T-cell (primary cell): ENCODE results near the gene FAM227B. TPM values are rescaled to one million over a fixed set of nuclear protein-coding genes. Genes with fewer than 3 reads are reported as not detected.

Experiments
- ATAC-seq, 4 experiments: fragments of 200-7000 bp in 3 of 4; fragments of 150-1000 bp in 1 of 4; cut with Tn5 transposase; replicated peaks in 1 of 4; 1 replicate in 3 of 4; 2 replicates in 1 of 4; pipeline ENCODE4 v1.10.0; 2021; ENCODE audit warnings: moderate library complexity in 3 of 4, mild to moderate bottlenecking in 2 of 4, moderate number of reproducible peaks in 1 of 4
- CTCF ChIA-PET, 2 donors: fragments of 300-600 bp; sonication (Branson Sonifier 250); formaldehyde crosslinking; loops; one replicate each; lab custom pipeline; 2022; ENCODE audit warnings: antibody characterized with exemption in 2 of 2; lab: Charles Lee
- POLR2A ChIA-PET, 2 donors: fragments of 300-600 bp; sonication (Branson Sonifier 250); formaldehyde crosslinking; loops; one replicate each; lab custom pipeline; 2022; ENCODE audit warnings: antibody characterized with exemption in 2 of 2; lab: Charles Lee
- DNase-seq, 35 experiments: peaks; one replicate each; pipeline versions ENCODE4 v3.0.0 to v3.0.0-alpha.2; 2013 to 2023
- H3K27ac ChIP-seq: one replicate; pipeline ENCODE4 v1.5.1; 2013; ENCODE audit warnings: low read length
- H3K27me3 ChIP-seq, 2 experiments: replicated peaks in 1 of 2; 1 replicate in 1 of 2; 2 replicates in 1 of 2; pipeline versions ENCODE4 v1.6.1 to v1.7.0; 2013; ENCODE audit warnings: low read length in 1 of 2, mixed read lengths in 1 of 2; ENCODE audit not compliant: control insufficient read depth in 2 of 2, insufficient read depth in 2 of 2; ENCODE audit errors: extremely low read depth in 1 of 2
- H3K36me3 ChIP-seq, 2 donors: 1 replicate in 1 of 2; 2 replicates in 1 of 2; pipeline versions ENCODE4 v1.6.1 to v1.7.0; 2013; ENCODE audit warnings: low read length in 1 of 2; ENCODE audit not compliant: control insufficient read depth in 2 of 2, insufficient read depth in 1 of 2; ENCODE audit errors: extremely low read depth in 1 of 2
- H3K4me1 ChIP-seq, 2 experiments: 1 replicate in 1 of 2; 2 replicates in 1 of 2; pipeline versions ENCODE4 v1.6.1 to v1.7.0; 2013; ENCODE audit warnings: low read length in 2 of 2, mixed read lengths in 1 of 2; ENCODE audit not compliant: insufficient read depth in 2 of 2, control insufficient read depth in 1 of 2; ENCODE audit errors: extremely low read depth in 1 of 2
- H3K4me3 ChIP-seq, 2 donors: 1 replicate in 1 of 2; 2 replicates in 1 of 2; pipeline versions ENCODE4 v1.5.1 to v1.7.0; 2013; ENCODE audit warnings: mild to moderate bottlenecking in 2 of 2, low read length in 1 of 2, moderate library complexity in 1 of 2; ENCODE audit not compliant: control insufficient read depth in 1 of 2; ENCODE audit errors: extremely low read depth in 1 of 2
- H3K9me3 ChIP-seq: 2 replicates; pipeline ENCODE4 v1.7.0; 2013
- H3K27ac Mint-ChIP-seq, 2 donors: one replicate each; pipeline ENCODE4 v1.8.0; 2020 to 2021; ENCODE audit warnings: mild to moderate bottlenecking in 2 of 2, mixed read lengths in 2 of 2
- H3K27me3 Mint-ChIP-seq, 2 donors: one replicate each; pipeline ENCODE4 v1.8.0; 2021 to 2022; ENCODE audit warnings: mixed read lengths in 2 of 2
- H3K36me3 Mint-ChIP-seq: one replicate; pipeline ENCODE4 v1.8.0; 2021; ENCODE audit warnings: mixed read lengths
- H3K4me1 Mint-ChIP-seq, 3 donors: one replicate each; pipeline ENCODE4 v1.8.0; 2020 to 2022; ENCODE audit warnings: mixed read lengths in 3 of 3, mild to moderate bottlenecking in 1 of 3
- H3K4me3 Mint-ChIP-seq, 3 donors: one replicate each; pipeline ENCODE4 v1.8.0; 2020 to 2022; ENCODE audit warnings: mild to moderate bottlenecking in 3 of 3, mixed read lengths in 3 of 3, moderate library complexity in 3 of 3
- H3K9me3 Mint-ChIP-seq, 3 donors: one replicate each; pipeline ENCODE4 v1.8.0; 2020 to 2022; ENCODE audit warnings: mixed read lengths in 3 of 3
- WGBS: methylation state at CpG from one replicate; pipeline ENCODE4 v1.1.5; 2013; ENCODE audit warnings: missing lambda C conversion rate; ENCODE audit not compliant: insufficient coverage; 5-methylcytosine and 5-hydroxymethylcytosine counted together
- total RNA-seq, 35 experiments: library from RNA in 6 of 35; stranded (reverse) in 6 of 35; fragments of 120-200 nt in 1 of 35; gene quantifications; one replicate each; pipeline versions ENCODE4 v1.2.1 to v1.2.4 and lab custom pipeline; 2013 to 2026

The FAM227B gene
- total RNA-seq, 5 donors from 2014 or later (not counting 1 experiment from before 2014, with no cell fraction given), result 4.7 to 11.2 (median 8.0) TPM

DNA sequence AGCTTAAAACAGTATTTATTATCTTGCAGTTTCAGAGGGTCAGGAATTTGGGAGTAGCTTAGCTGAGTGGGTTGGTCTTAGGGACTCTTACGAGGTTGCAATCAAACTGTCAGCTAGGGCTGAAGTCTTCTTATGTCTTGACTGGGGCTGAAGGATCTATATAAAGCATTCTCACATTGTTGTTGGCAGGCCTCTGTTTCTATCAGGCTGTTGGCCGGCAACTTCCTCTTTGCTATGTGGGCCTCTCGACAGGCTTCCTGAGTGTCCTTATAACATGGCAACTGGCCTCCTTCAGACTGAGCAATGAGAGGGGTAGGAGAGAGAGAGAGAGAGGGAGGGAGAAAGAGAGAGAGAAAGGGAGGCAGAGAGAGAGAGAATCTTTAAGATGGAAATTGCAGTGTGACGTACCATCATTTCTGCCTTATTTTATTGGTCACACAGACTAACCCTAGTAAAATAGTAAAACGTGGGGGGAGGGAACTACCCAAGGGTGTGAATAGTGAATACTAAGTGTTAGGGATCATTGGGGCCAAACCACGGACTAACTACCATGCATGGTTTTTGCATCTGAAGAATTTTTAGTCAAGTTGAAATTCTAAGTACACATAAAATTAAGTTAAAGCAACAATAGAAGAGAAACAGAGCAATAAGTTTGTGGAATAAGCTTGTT, 181.5 kb downstream of the FAM227B start:
- no peaks in the 10 kb centered on the region for H3K36me3 Mint-ChIP-seq
- Histone ChIP-seq H3K4me3 (no peak overlapping the region), H3K27me3 (no peaks in the 10 kb centered on the region), H3K9me3 (no peaks in the 10 kb centered on the region), H3K27ac (no peak overlapping the region), H3K36me3 (no peaks in the 10 kb centered on the region), H3K4me1 (no peaks in the 10 kb centered on the region)
- 56% methylated on average over 2 of the region's 6 CpGs for WGBS
- ATAC-seq (no peak), DNase-seq (no peak)
- POLR2A ChIA-PET, result no interaction called here
- CTCF ChIA-PET, result no interaction called here
- no peak overlapping the region for H3K4me3 Mint-ChIP-seq
- H3K27me3 Mint-ChIP-seq, result peaks cover 2 to 6% of the 10 kb centered on the region in 2 donors
- H3K4me1 Mint-ChIP-seq, result peaks cover 0 to 12% (median 0%) of the 10 kb centered on the region in 3 donors
- no peak overlapping the region for H3K27ac Mint-ChIP-seq
- no peaks in the 10 kb centered on the region for H3K9me3 Mint-ChIP-seq

DNA sequence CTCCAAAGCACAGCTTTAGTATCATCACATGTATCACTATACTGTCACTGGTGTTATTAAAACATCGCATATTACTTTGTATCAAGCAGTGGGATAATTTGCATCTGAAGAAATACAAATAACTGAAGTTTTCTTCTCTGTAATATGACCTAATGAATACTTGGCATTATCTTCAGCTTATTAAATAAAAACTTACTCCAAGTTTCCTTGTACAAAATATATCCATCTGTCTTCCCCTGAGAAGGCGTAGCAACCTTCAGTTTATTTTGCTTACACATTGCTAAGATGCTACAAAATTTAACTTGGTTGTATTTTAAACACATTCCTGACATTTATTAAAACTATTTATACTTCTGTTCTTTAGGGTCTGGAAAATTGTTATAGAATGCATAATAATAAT, 183.9 kb downstream of the FAM227B start:
- Mint-ChIP-seq H3K27me3 (peaks cover 6% of the 10 kb centered on the region in 2 donors), H3K36me3 (no peaks in the 10 kb centered on the region), H3K4me1 (peaks cover 0 to 12% (median 0%) of the 10 kb centered on the region in 3 donors), H3K9me3 (no peaks in the 10 kb centered on the region), H3K27ac (no peak overlapping the region), H3K4me3 (no peak overlapping the region)
- CTCF ChIA-PET, result no interaction called here
- no CpG with 5 or more reads among the region's 2 CpGs for WGBS
- Histone ChIP-seq H3K4me1 (no peaks in the 10 kb centered on the region), H3K4me3 (no peak overlapping the region), H3K36me3 (no peaks in the 10 kb centered on the region), H3K27ac (no peak overlapping the region), H3K9me3 (no peaks in the 10 kb centered on the region), H3K27me3 (no peaks in the 10 kb centered on the region)
- DNase-seq (no peak), ATAC-seq (no peak)
- POLR2A ChIA-PET, result no interaction called here

DNA sequence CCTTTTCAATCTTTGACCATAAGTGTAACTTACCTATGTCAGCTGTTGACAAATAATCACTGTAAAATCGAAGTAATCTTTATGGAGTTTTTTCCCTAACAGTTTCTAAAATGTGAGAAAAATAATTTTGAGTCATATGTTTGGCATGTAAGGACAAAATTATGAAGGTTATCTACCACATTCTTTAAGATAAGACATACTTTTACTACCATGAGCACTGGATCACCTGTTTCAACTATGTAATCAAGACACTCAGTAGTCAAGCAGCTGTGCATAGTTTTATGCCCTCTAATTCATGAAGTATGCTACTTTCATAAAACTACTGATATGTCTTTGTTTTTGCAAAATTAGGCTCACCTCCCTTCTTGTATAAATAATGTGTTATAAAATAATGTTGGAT, 185.4 kb downstream of the FAM227B start:
- Histone ChIP-seq H3K36me3 (no peaks in the 10 kb centered on the region), H3K27me3 (no peaks in the 10 kb centered on the region), H3K4me1 (no peaks in the 10 kb centered on the region), H3K4me3 (no peak overlapping the region), H3K9me3 (no peaks in the 10 kb centered on the region), H3K27ac (no peak overlapping the region)
- no peak for DNase-seq
- no peak for ATAC-seq
- no CpG with 5 or more reads among the region's 1 CpG for WGBS
- CTCF ChIA-PET, result no interaction called here
- Mint-ChIP-seq H3K4me3 (no peak overlapping the region), H3K36me3 (no peaks in the 10 kb centered on the region), H3K27me3 (peaks cover 6% of the 10 kb centered on the region in 2 donors), H3K9me3 (no peaks in the 10 kb centered on the region), H3K4me1 (peaks cover 0 to 12% (median 0%) of the 10 kb centered on the region in 3 donors), H3K27ac (no peak overlapping the region)
- POLR2A ChIA-PET, result no interaction called here

DNA sequence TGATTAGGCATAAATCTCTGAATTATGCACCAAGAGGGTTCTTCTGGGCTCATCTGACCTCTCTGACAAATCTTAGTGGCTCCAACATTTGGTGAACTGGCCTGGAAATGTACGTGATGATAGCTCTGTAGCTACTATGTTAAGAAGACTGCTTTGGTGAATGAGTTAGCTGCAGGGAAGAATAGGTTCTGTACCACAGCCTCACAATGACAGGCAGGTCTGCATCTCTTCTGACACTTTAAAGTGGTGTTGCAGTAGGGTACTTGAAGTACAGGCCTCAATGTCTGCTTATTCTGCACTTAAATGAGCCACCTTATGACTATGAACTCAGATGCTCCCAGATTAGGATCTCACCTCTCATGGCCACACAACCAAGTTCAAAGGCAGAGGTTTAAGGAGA, 190.6 kb downstream of the FAM227B start:
- 86% methylated on average over 1 of the region's 1 CpG for WGBS
- ATAC-seq (no peak), DNase-seq (no peak)
- Mint-ChIP-seq H3K36me3 (no peaks in the 10 kb centered on the region), H3K4me1 (no peaks in the 10 kb centered on the region), H3K4me3 (no peak overlapping the region), H3K9me3 (no peaks in the 10 kb centered on the region), H3K27ac (no peak overlapping the region), H3K27me3 (peaks cover 0 to 4% of the 10 kb centered on the region in 2 donors)
- Histone ChIP-seq H3K9me3 (no peaks in the 10 kb centered on the region), H3K27me3 (no peaks in the 10 kb centered on the region), H3K36me3 (no peaks in the 10 kb centered on the region), H3K4me1 (no peaks in the 10 kb centered on the region), H3K27ac (no peak overlapping the region), H3K4me3 (no peak overlapping the region)
- ChIA-PET CTCF (interaction anchor here in 1 of 2 donors (0.7 kb wide), 1 partner anchor 568 kb away, joined by 3 read pairs; no protein-coding TSS in a partner anchor), POLR2A (no interaction called here)

DNA sequence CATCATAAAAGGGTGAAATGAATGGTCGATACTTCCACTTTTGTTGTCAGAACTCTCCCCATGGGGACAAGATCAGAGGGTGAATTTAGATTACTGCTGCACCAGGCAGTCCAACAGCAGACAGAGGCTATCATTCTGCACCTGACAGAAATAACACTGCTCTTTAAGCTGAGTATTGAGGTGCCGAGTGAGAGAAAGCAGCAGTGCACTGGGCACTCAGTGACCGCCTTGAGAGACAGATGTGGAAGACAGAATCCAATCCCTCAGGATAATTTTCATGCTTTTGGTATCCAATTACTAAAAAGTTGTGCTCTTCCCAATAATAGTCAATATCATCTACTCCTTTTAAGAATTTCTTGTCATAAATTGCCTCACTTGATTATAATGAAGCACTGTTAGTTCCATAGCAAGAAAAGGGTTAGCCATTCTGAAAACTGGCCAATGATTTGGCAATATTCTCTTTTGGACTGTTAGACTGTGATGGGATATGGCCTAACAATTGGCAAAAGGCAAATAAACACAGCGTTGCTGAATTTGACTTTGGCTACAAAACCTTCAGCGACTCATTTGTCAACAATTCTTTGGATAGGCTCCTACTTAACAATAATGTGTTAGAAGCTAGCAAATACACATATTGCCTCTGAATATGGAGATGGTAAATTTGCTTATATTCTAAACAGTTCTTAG, 192.1 kb downstream of the FAM227B start:
- Histone ChIP-seq H3K27ac (no peak overlapping the region), H3K4me3 (no peak overlapping the region), H3K36me3 (no peaks in the 10 kb centered on the region), H3K9me3 (no peaks in the 10 kb centered on the region), H3K4me1 (no peaks in the 10 kb centered on the region), H3K27me3 (no peaks in the 10 kb centered on the region)
- DNase-seq, result no peak
- Mint-ChIP-seq H3K9me3 (no peaks in the 10 kb centered on the region), H3K4me3 (no peak overlapping the region), H3K27me3 (no peaks in the 10 kb centered on the region), H3K4me1 (no peaks in the 10 kb centered on the region), H3K27ac (no peak overlapping the region), H3K36me3 (no peaks in the 10 kb centered on the region)
- WGBS, result no CpG with 5 or more reads among the region's 5 CpGs
- CTCF ChIA-PET, result interaction anchor here in 1 of 2 donors (0.6 kb wide), 1 partner anchor 29 kb away, joined by 4 read pairs; no protein-coding TSS in a partner anchor
- POLR2A ChIA-PET, result no interaction called here
- no peak for ATAC-seq

DNA sequence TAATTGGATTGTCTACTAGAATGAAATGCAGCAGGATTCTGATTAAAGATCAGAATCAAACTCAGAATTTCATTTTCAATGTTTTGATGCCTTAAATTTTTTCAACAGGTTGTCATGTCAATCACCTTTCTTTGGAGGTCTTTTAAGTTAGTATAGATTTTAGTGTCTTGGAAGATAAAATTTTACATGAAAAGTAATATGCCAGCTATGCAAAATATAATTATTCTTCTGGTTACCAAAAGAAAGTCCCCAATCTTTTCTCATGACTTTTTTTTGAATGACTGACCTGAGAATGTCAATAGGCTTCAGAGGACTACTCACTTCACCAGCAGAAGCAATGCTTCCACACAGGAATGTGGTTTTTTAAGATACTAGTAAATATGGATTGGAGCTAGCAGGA, 193.2 kb downstream of the FAM227B start:
- Histone ChIP-seq H3K4me1 (no peaks in the 10 kb centered on the region), H3K27me3 (no peaks in the 10 kb centered on the region), H3K27ac (no peak overlapping the region), H3K4me3 (no peak overlapping the region), H3K36me3 (no peaks in the 10 kb centered on the region), H3K9me3 (no peaks in the 10 kb centered on the region)
- Mint-ChIP-seq H3K9me3 (no peaks in the 10 kb centered on the region), H3K27me3 (no peaks in the 10 kb centered on the region), H3K4me3 (no peak overlapping the region), H3K36me3 (no peaks in the 10 kb centered on the region), H3K4me1 (no peaks in the 10 kb centered on the region), H3K27ac (no peak overlapping the region)
- no peak for DNase-seq
- POLR2A ChIA-PET, result no interaction called here
- ATAC-seq, result no peak
- CTCF ChIA-PET, result no interaction called here
